Mesenchymal stem cell (in vitro differentiated cells and primary cell): ENCODE measurements around the gene MRPS23.

ENCODE experiments used
- DNase-seq: peaks from one replicate; pipeline ENCODE4 v3.0.0-alpha.2; 2013
- H2AFZ ChIP-seq: one replicate; pipeline ENCODE4 v1.6.1; 2013; ENCODE audit warnings: low read depth, mild to moderate bottlenecking, control low read depth, inconsistent platforms, low read length, moderate library complexity
- H2AK5ac ChIP-seq: 2 replicates; pipeline ENCODE4 v1.6.1; 2013; ENCODE audit warnings: low read length, moderate library complexity, mild to moderate bottlenecking, inconsistent platforms; ENCODE audit not compliant: severe bottlenecking
- H2BK120ac ChIP-seq: one replicate; pipeline ENCODE4 v1.6.1; 2013; ENCODE audit warnings: low read depth, mild to moderate bottlenecking, inconsistent platforms, low read length, moderate library complexity
- H2BK12ac ChIP-seq, 2 experiments: one replicate each; pipeline ENCODE4 v1.6.1; 2013; ENCODE audit warnings: inconsistent platforms in 2 of 2, low read length in 2 of 2, mild to moderate bottlenecking in 2 of 2, moderate library complexity in 2 of 2, control low read depth in 1 of 2
- H2BK15ac ChIP-seq: one replicate; pipeline ENCODE4 v1.6.1; 2013; ENCODE audit warnings: mild to moderate bottlenecking, low read depth, inconsistent platforms; ENCODE audit not compliant: poor library complexity, severe bottlenecking
- H2BK5ac ChIP-seq: 2 replicates; pipeline ENCODE4 v1.6.1; 2013; ENCODE audit warnings: low read depth, mild to moderate bottlenecking, low read length, control low read depth, inconsistent platforms; ENCODE audit not compliant: poor library complexity, severe bottlenecking
- H3K14ac ChIP-seq, 2 experiments: one replicate each; pipeline ENCODE4 v1.6.1; 2013; ENCODE audit warnings: inconsistent platforms in 2 of 2, low read length in 2 of 2, control low read depth in 1 of 2, mild to moderate bottlenecking in 1 of 2, moderate library complexity in 1 of 2
- H3K18ac ChIP-seq, 2 experiments: one replicate each; pipeline ENCODE4 v1.6.1; 2013; ENCODE audit warnings: inconsistent platforms in 2 of 2, low read length in 2 of 2, control low read depth in 1 of 2, low read depth in 1 of 2, mild to moderate bottlenecking in 1 of 2
- H3K23ac ChIP-seq, 2 experiments: one replicate each; pipeline ENCODE4 v1.6.1; 2013; ENCODE audit warnings: inconsistent platforms in 2 of 2, low read length in 2 of 2, mild to moderate bottlenecking in 2 of 2, moderate library complexity in 2 of 2, control low read depth in 1 of 2
- H3K27ac ChIP-seq: 2 replicates; pipeline ENCODE4 v1.5.1; 2013; ENCODE audit warnings: mild to moderate bottlenecking, moderate library complexity, low read length, control low read depth, inconsistent platforms; ENCODE audit not compliant: poor library complexity, severe bottlenecking
- H3K27me3 ChIP-seq, 2 experiments: 2 replicates each; pipeline versions ENCODE4 v1.6.1 to v1.7.0; 2013; ENCODE audit warnings: low read length in 2 of 2, mild to moderate bottlenecking in 2 of 2, moderate library complexity in 2 of 2, control low read depth in 1 of 2, inconsistent platforms in 1 of 2; ENCODE audit not compliant: control insufficient read depth in 1 of 2, insufficient read depth in 1 of 2
- H3K36me3 ChIP-seq, 2 experiments: 2 replicates each; pipeline versions ENCODE4 v1.6.1 to v1.7.0; 2013; ENCODE audit warnings: low read length in 2 of 2, control low read depth in 1 of 2, inconsistent platforms in 1 of 2, low read depth in 1 of 2, mild to moderate bottlenecking in 1 of 2; ENCODE audit not compliant: insufficient read depth in 2 of 2, control insufficient read depth in 1 of 2
- H3K4ac ChIP-seq, 2 experiments: one replicate each; pipeline ENCODE4 v1.6.1; 2013; ENCODE audit warnings: inconsistent platforms in 2 of 2, low read length in 2 of 2, mild to moderate bottlenecking in 2 of 2, moderate library complexity in 2 of 2, control low read depth in 1 of 2, low read depth in 1 of 2
- H3K4me1 ChIP-seq: 2 replicates; pipeline ENCODE4 v1.6.1; 2013; ENCODE audit warnings: low read depth, low read length, control low read depth; ENCODE audit not compliant: control insufficient read depth, insufficient read depth
- H3K4me2 ChIP-seq: 2 replicates; pipeline ENCODE4 v1.6.1; 2013; ENCODE audit warnings: low read length, mild to moderate bottlenecking, inconsistent platforms; ENCODE audit not compliant: poor library complexity, severe bottlenecking
- H3K4me3 ChIP-seq, 2 experiments: 2 replicates each; pipeline versions ENCODE4 v1.5.1 to v1.7.0; 2013; ENCODE audit warnings: low read length in 2 of 2, mild to moderate bottlenecking in 2 of 2, control low read depth in 1 of 2, low read depth in 1 of 2; ENCODE audit not compliant: insufficient read depth in 1 of 2
- H3K79me1 ChIP-seq: replicated peaks from 2 replicates; pipeline ENCODE4 v1.6.1; 2013; ENCODE audit warnings: mild to moderate bottlenecking, control low read depth, low read length, inconsistent platforms; ENCODE audit not compliant: poor library complexity, severe bottlenecking
- H3K9ac ChIP-seq: 2 replicates; pipeline ENCODE4 v1.7.0; 2013; ENCODE audit warnings: mild to moderate bottlenecking, low read length, moderate library complexity
- H3K9me3 ChIP-seq: 2 replicates; pipeline ENCODE4 v1.7.0; 2013; ENCODE audit warnings: mild to moderate bottlenecking, low read length; ENCODE audit not compliant: control insufficient read depth
- H4K8ac ChIP-seq: one replicate; pipeline ENCODE4 v1.6.1; 2013; ENCODE audit warnings: inconsistent platforms, mild to moderate bottlenecking, low read length, moderate library complexity
- H4K91ac ChIP-seq: one replicate; pipeline ENCODE4 v1.6.1; 2013; ENCODE audit warnings: mild to moderate bottlenecking, low read length, inconsistent platforms
- WGBS: methylation state at CpG from one replicate; pipeline ENCODE4 v1.1.7; 2013; ENCODE audit warnings: mixed read lengths; 5-methylcytosine and 5-hydroxymethylcytosine counted together

Gene MRPS23

GRCh38 chr17:57877803-57878377 lies 28.0 kb upstream of the MRPS23 start:
- DNase-seq, result peak; percentile 50
- Histone ChIP-seq H3K4me2 (no peak overlapping the region), H3K36me3 (peaks cover 17 to 49% of the 10 kb centered on the region in 2 experiments), H3K14ac (no peak overlapping the region), H2BK5ac (no peak overlapping the region), H3K4me1 (peaks cover 74% of the 10 kb centered on the region), H4K91ac (peak overlapping the region; percentile 76), H3K23ac (no peak overlapping the region), H2AK5ac (peak overlapping the region; percentile 93), H3K4me3 (no peak overlapping the region), H3K9me3 (no peaks in the 10 kb centered on the region), H3K9ac (peak overlapping the region; percentile 30), H2AFZ (no peak overlapping the region), H3K18ac (peak overlapping the region; percentile 50 to 55), H3K4ac (peak overlapping the region in 1 of 2 experiments; percentile 37), H2BK12ac (peak overlapping the region; percentile 58 to 69), H2BK120ac (no peak overlapping the region), H3K27me3 (no peaks in the 10 kb centered on the region), H4K8ac (peak overlapping the region; percentile 45), H2BK15ac (peak overlapping the region; percentile 19), H3K79me1 (peaks cover 7% of the 10 kb centered on the region), H3K27ac (peak overlapping the region; percentile 18)
- 52% methylated on average over 8 of the region's 9 CpGs for WGBS

- WGBS, result 64% methylated on average over 2 of the region's 2 CpGs
- Histone ChIP-seq H3K14ac (no peak overlapping the region), H3K4me3 (no peak overlapping the region), H2BK120ac (no peak overlapping the region), H2AK5ac (peak overlapping the region; percentile 97), H2AFZ (no peak overlapping the region), H3K27me3 (no peaks in the 10 kb centered on the region), H2BK5ac (no peak overlapping the region), H3K36me3 (peaks cover 27 to 53% of the 10 kb centered on the region in 2 experiments), H3K79me1 (peaks cover 14% of the 10 kb centered on the region), H3K18ac (peak overlapping the region in 1 of 2 experiments; percentile 58), H2BK12ac (peak overlapping the region in 1 of 2 experiments; percentile 96), H3K9me3 (no peaks in the 10 kb centered on the region), H4K91ac (peak overlapping the region; percentile 53), H3K4me1 (peaks cover 72% of the 10 kb centered on the region), H2BK15ac (no peak overlapping the region), H3K4ac (peak overlapping the region in 1 of 2 experiments; percentile 40), H3K4me2 (no peak overlapping the region), H4K8ac (no peak overlapping the region), H3K23ac (no peak overlapping the region), H3K9ac (peak overlapping the region; percentile 64), H3K27ac (peak overlapping the region; percentile 0)
- no peak for DNase-seq
Observed at GRCh38 chr17:57876866-57877237, 27.0 kb upstream of the MRPS23 start.

DNA sequence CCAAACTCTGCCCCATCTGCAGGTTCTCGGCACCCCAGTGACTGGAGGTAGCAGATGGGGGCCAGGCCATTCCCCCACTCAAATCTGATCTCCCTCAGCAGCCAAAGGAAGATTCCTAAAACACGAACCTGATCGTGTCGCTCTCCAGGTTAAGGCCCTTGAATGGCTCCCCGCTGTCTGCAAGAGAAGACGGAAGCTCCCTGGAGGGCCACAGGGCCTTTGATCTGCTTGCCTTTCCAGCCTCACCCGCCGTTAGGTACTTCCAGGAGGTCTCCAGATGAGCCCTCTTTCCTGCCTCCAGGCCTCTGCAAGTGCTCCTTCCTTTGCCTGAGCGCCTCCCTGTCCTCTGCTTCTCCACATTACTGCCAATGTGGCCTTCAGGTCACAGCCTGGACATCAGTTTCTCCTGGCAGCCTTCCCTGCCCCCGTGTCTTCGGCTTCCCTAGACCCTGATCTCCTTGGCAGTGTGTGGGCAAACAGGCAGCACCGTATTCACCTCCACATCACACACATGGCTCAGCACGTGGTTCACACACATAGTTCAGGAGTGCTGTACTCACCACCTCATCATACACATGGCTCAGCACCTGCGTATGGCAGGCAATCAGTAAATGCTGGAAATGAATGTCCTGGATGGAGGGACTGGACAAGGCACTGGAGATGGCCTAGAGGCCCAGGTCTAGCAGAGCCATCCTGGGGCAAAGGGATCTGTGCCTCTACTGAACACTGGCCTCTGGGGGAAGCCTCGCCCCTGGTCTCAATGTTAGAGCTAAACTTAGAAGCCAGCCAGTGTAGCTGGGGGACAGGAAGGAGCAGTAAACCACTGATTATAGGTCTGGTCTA lies 26.4 kb upstream of the MRPS23 start:
- H4K8ac ChIP-seq, result peak overlapping the region; percentile 79
- peak overlapping the region; percentile 39 for H2BK15ac ChIP-seq
- peak overlapping the region; percentile 55 to 66 for H3K18ac ChIP-seq
- H2AFZ ChIP-seq, result no peak overlapping the region
- H4K91ac ChIP-seq, result peak overlapping the region; percentile 92
- 55% methylated on average over 14 of the region's 15 CpGs for WGBS
- peak overlapping the region; percentile 64 for H3K9ac ChIP-seq
- no peak overlapping the region for H3K4me3 ChIP-seq
- peak overlapping the region; percentile 54 to 96 for H2BK12ac ChIP-seq
- H3K4me1 ChIP-seq, result peaks cover 66% of the 10 kb centered on the region
- no peaks in the 10 kb centered on the region for H3K27me3 ChIP-seq
- peak overlapping the region in 1 of 2 experiments; percentile 37 for H3K14ac ChIP-seq
- H3K23ac ChIP-seq, result peak overlapping the region in 1 of 2 experiments; percentile 16
- H3K36me3 ChIP-seq, result peaks cover 33 to 59% of the 10 kb centered on the region in 2 experiments
- H3K27ac ChIP-seq, result peak overlapping the region; percentile 84
- no peak overlapping the region for H2BK120ac ChIP-seq
- peak overlapping the region; percentile 97 for H2AK5ac ChIP-seq
- H3K9me3 ChIP-seq, result no peaks in the 10 kb centered on the region
- H3K4me2 ChIP-seq, result no peak overlapping the region
- peak overlapping the region; percentile 75 to 83 for H3K4ac ChIP-seq
- H3K79me1 ChIP-seq, result peaks cover 17% of the 10 kb centered on the region
- DNase-seq, result no peak
- H2BK5ac ChIP-seq, result peak overlapping the region; percentile 80
